GM23338 (cell line): ENCODE data around the gene ZNF165. TPM values are rescaled to one million over a fixed set of nuclear protein-coding genes. Genes with fewer than 3 reads are reported as not detected.

Experiments
- ATAC-seq: fragments of 200-7000 bp; cut with Tn5 transposase; 3 replicates; pipeline ENCODE4 v1.9.1; 2020
- DNase-seq: peaks from one replicate; pipeline ENCODE4 v3.0.0-alpha.2; 2015; ENCODE audit warnings: low spot score
- H2AFZ ChIP-seq: fragments of 200-600 bp; sonication (generic); 2 replicates; pipeline ENCODE4 v1.8.0; 2016; ENCODE audit warnings: antibody characterized with exemption, mild to moderate bottlenecking, moderate library complexity
- H3F3A ChIP-seq: fragments of 200-600 bp; sonication (generic); replicated peaks from 2 replicates; pipeline ENCODE4 v1.8.0; 2017; ENCODE audit warnings: antibody characterized with exemption, mixed run types, low read depth
- H3K27ac ChIP-seq: fragments of 200-600 bp; sonication (generic); 2 replicates; pipeline ENCODE4 v1.6.1; 2016; ENCODE audit warnings: low read depth
- H3K27me3 ChIP-seq: fragments of 200-600 bp; sonication (generic); 2 replicates; pipeline ENCODE4 v1.8.0; 2016; ENCODE audit warnings: mild to moderate bottlenecking, mixed run types, moderate library complexity; ENCODE audit not compliant: insufficient read depth
- H3K36me3 ChIP-seq: fragments of 200-600 bp; sonication (generic); 2 replicates; pipeline ENCODE4 v1.8.0; 2016; ENCODE audit warnings: mild to moderate bottlenecking; ENCODE audit not compliant: insufficient read depth
- H3K4me1 ChIP-seq: fragments of 200-600 bp; sonication (generic); 2 replicates; pipeline ENCODE4 v1.8.0; 2016; ENCODE audit warnings: mild to moderate bottlenecking, moderate library complexity; ENCODE audit not compliant: insufficient read depth
- H3K4me2 ChIP-seq: fragments of 200-600 bp; sonication (generic); 2 replicates; pipeline ENCODE4 v1.7.1; 2017; ENCODE audit warnings: mixed run types
- H3K4me3 ChIP-seq: fragments of 200-600 bp; sonication (generic); 2 replicates; pipeline ENCODE4 v1.6.1; 2016; ENCODE audit warnings: mixed run types
- H3K79me2 ChIP-seq: fragments of 200-600 bp; sonication (generic); replicated peaks from 2 replicates; pipeline ENCODE4 v1.8.0; 2017; ENCODE audit warnings: mild to moderate bottlenecking; ENCODE audit not compliant: insufficient read depth
- H3K9me2 ChIP-seq: fragments of 200-600 bp; sonication (generic); 2 replicates; pipeline ENCODE4 v1.8.0; 2017; ENCODE audit not compliant: insufficient read depth
- H4K20me1 ChIP-seq: fragments of 200-600 bp; sonication (generic); replicated peaks from 2 replicates; pipeline ENCODE4 v1.8.0; 2017; ENCODE audit warnings: mild to moderate bottlenecking; ENCODE audit not compliant: insufficient read depth
- H3K27ac Mint-ChIP-seq: 2 replicates; pipeline ENCODE4 v1.8.0; 2020; ENCODE audit warnings: inconsistent platforms, mild to moderate bottlenecking, moderate library complexity, mixed read lengths
- H3K27me3 Mint-ChIP-seq: 3 replicates; pipeline ENCODE4 v1.8.0; 2022; ENCODE audit warnings: low read depth, mild to moderate bottlenecking, moderate library complexity, mixed read lengths, inconsistent platforms; ENCODE audit not compliant: insufficient read depth, poor library complexity
- H3K36me3 Mint-ChIP-seq: 3 replicates; pipeline ENCODE4 v1.8.0; 2021; ENCODE audit warnings: low read depth, mild to moderate bottlenecking, inconsistent platforms, moderate library complexity, mixed read lengths
- H3K4me1 Mint-ChIP-seq: 3 replicates; pipeline ENCODE4 v1.8.0; 2020; ENCODE audit warnings: mild to moderate bottlenecking, inconsistent platforms, mixed read lengths
- H3K4me3 Mint-ChIP-seq: 3 replicates; pipeline ENCODE4 v1.8.0; 2021; ENCODE audit warnings: moderate library complexity, mild to moderate bottlenecking, inconsistent platforms, mixed read lengths
- H3K9me3 Mint-ChIP-seq: 3 replicates; pipeline ENCODE4 v1.8.0; 2020; ENCODE audit warnings: moderate library complexity, mild to moderate bottlenecking, inconsistent platforms, mixed read lengths
- CREB1 ChIP-seq: fragments of 250-450 bp; sonication (Bioruptor Pico); IDR thresholded peaks from 2 replicates; pipeline ENCODE4 v1.5.0; 2020; ENCODE audit warnings: low read depth, mild to moderate bottlenecking, moderate library complexity
- CTCF ChIP-seq, 2 experiments: fragments of 200-600 bp in 1 of 2; sonication (generic) in 1 of 2; conservative IDR thresholded peaks; 2 replicates each; pipeline versions ENCODE4 v1.5.1 to v1.6.1; 2016 to 2017; ENCODE audit warnings: antibody characterized with exemption in 2 of 2, low read depth in 2 of 2, mild to moderate bottlenecking in 2 of 2, moderate library complexity in 1 of 2
- ETS1 ChIP-seq: IDR thresholded peaks from 2 replicates; pipeline ENCODE4 v1.6.1; 2016; ENCODE audit warnings: antibody characterized with exemption
- EZH2 ChIP-seq: fragments of 200-600 bp; sonication (generic); IDR thresholded peaks from one replicate; pipeline ENCODE4 v1.8.0; 2017; ENCODE audit warnings: antibody characterized with exemption, mild to moderate bottlenecking, low read depth; ENCODE audit not compliant: unreplicated experiment
- EZH2phosphoT487 ChIP-seq: fragments of 200-600 bp; sonication (generic); IDR thresholded peaks from one replicate; pipeline ENCODE4 v1.8.1; 2018; ENCODE audit warnings: antibody characterized with exemption; ENCODE audit not compliant: unreplicated experiment
- JUNB ChIP-seq: IDR thresholded peaks from one replicate; pipeline ENCODE4 v1.6.1; 2016; ENCODE audit warnings: antibody characterized with exemption; ENCODE audit not compliant: unreplicated experiment
- NANOG ChIP-seq: IDR thresholded peaks from 2 replicates; pipeline ENCODE4 v1.6.1; 2016; ENCODE audit warnings: antibody characterized with exemption, borderline replicate concordance
- POLR2AphosphoS5 ChIP-seq: IDR thresholded peaks from 2 replicates; pipeline ENCODE4 v1.6.1; 2016; ENCODE audit warnings: antibody characterized with exemption, low read depth
- REST ChIP-seq: IDR thresholded peaks from one replicate; pipeline ENCODE4 v1.6.1; 2018; ENCODE audit warnings: antibody characterized with exemption; ENCODE audit not compliant: unreplicated experiment
- STAT1 ChIP-seq: IDR thresholded peaks from one replicate; pipeline ENCODE4 v1.6.1; 2016; ENCODE audit warnings: antibody characterized with exemption; ENCODE audit not compliant: unreplicated experiment
- ZNF114 ChIP-seq: fragments of 250-450 bp; sonication (Bioruptor Pico); IDR thresholded peaks from 2 replicates; pipeline ENCODE4 v1.5.0; 2020; ENCODE audit warnings: mild to moderate bottlenecking, moderate library complexity
- ZNF331 ChIP-seq: fragments of 250-450 bp; sonication (Bioruptor Pico); IDR thresholded peaks from 2 replicates; pipeline ENCODE4 v1.5.0; 2020; ENCODE audit warnings: low read depth, mild to moderate bottlenecking, moderate library complexity
- ZNF462 ChIP-seq: fragments of 250-450 bp; sonication (Bioruptor Pico); IDR thresholded peaks from 2 replicates; pipeline ENCODE4 v1.5.0; 2020; ENCODE audit warnings: mild to moderate bottlenecking, moderate library complexity
- polyA plus RNA-seq: library from polyadenylated mRNA; unstranded; fragments of >200 nt; fragmentation: Nextera tagmentation; extraction: Ambion mirVana; gene quantifications from 2 replicates; pipeline ENCODE4 v1.2.1, GENCODE V29; 2016
- total RNA-seq: library from RNA; depleted of rRNA; stranded (reverse); fragments of >200 nt; shearing (Covaris generic); gene quantifications from 2 replicates; pipeline ENCODE4 v1.2.3, GENCODE V29; 2014

ZNF165 gene
- total and polyA plus RNA-seq, 2 experiments from 2014 or later = 5.5 to 8.9 TPM

GRCh38 chr6:28080631-28081485 is 490 bp downstream of the ZNF165 start:
- H2AFZ ChIP-seq = peak overlapping the region; percentile 67
- peak overlapping the region; percentile 84 for H3K4me3 Mint-ChIP-seq
- peaks cover 31% of the 10 kb centered on the region for H3K9me3 Mint-ChIP-seq
- DNase-seq = peak; percentile 97
- H3K27ac Mint-ChIP-seq = peak overlapping the region; percentile 98
- H3K36me3 Mint-ChIP-seq = peaks cover 41% of the 10 kb centered on the region
- peak overlapping the region; percentile 87 for H3K4me3 ChIP-seq
- no peaks in the 10 kb centered on the region for H4K20me1 ChIP-seq
- H3K9me2 ChIP-seq = 0 out of 2 replicates have a peak, but pooled peaks cover 7% of the 10 kb centered on the region
- H3K27ac ChIP-seq = peak overlapping the region; percentile 89
- TF ChIP-seq POLR2AphosphoS5 = 0 out of 2 replicates have a peak, but pooled peaks have one; percentile 15
- TF ChIP-seq ZNF462 (CRISPR knock-in tag) = no peak
- TF ChIP-seq NANOG = no peak
- peak; percentile 93 for TF ChIP-seq ETS1
- no peak for TF ChIP-seq REST
- TF ChIP-seq STAT1 = no peak
- no peak for TF ChIP-seq CTCF (conservative IDR thresholded peaks at IDR 0.05; ENCODE audit: low read depth in 2 of 2)
- no peak for TF ChIP-seq ZNF114 (CRISPR knock-in tag)
- no peak for TF ChIP-seq JUNB
- no peak for TF ChIP-seq EZH2phosphoT487
- no peak for TF ChIP-seq EZH2
- peak; percentile 98 for TF ChIP-seq CREB1
- TF ChIP-seq ZNF331 (CRISPR knock-in tag) = no peak
- H3K79me2 ChIP-seq = peaks cover 23% of the 10 kb centered on the region
- H3K4me1 ChIP-seq = no peaks in the 10 kb centered on the region
- H3K4me1 Mint-ChIP-seq = peaks cover 4% of the 10 kb centered on the region
- no peaks in the 10 kb centered on the region for H3K27me3 ChIP-seq
- no peaks in the 10 kb centered on the region for H3F3A ChIP-seq
- ATAC-seq = peak; percentile 93
- peaks cover 12% of the 10 kb centered on the region for H3K36me3 ChIP-seq
- peak overlapping the region; percentile 81 for H3K4me2 ChIP-seq
- peaks cover 14% of the 10 kb centered on the region for H3K27me3 Mint-ChIP-seq
